Naive thymus-derived CD4-positive, alpha-beta T cell (primary cell): ENCODE data around the gene AKT1S1. TPM values are rescaled to one million over a fixed set of nuclear protein-coding genes. Genes with fewer than 3 reads are reported as not detected.

Experiments
- ATAC-seq: fragments of 150-1000 bp; cut with Tn5 transposase; 2 replicates; pipeline ENCODE4 v1.10.0; 2021; ENCODE audit warnings: mild to moderate bottlenecking, moderate library complexity
- CTCF ChIA-PET: fragments of 350-600 bp; sonication (Branson Sonifier 250); formaldehyde crosslinking; loops from one replicate; lab custom pipeline; 2021; ENCODE audit warnings: antibody characterized with exemption; lab: Charles Lee
- POLR2A ChIA-PET: fragments of 350-600 bp; sonication (Branson Sonifier 250); formaldehyde crosslinking; loops from one replicate; lab custom pipeline; 2021; ENCODE audit warnings: antibody characterized with exemption, inconsistent platforms; lab: Charles Lee
- DNase-seq, 9 donors: peaks; one replicate each; pipeline versions ENCODE4 v3.0.0 to v3.0.0-alpha.2; 2020 to 2022; ENCODE audit warnings: mixed read lengths in 1 of 9
- H3K27ac ChIP-seq: one replicate; pipeline ENCODE4 v1.7.0; 2013; ENCODE audit warnings: mild to moderate bottlenecking, low read depth, low read length, moderate library complexity
- H3K27me3 ChIP-seq, 2 donors: one replicate each; pipeline ENCODE4 v1.7.0; 2013; ENCODE audit warnings: low read length in 2 of 2, mild to moderate bottlenecking in 2 of 2, moderate library complexity in 2 of 2; ENCODE audit not compliant: control insufficient read depth in 2 of 2, insufficient read depth in 2 of 2
- H3K36me3 ChIP-seq, 3 experiments: 1 replicate in 2 of 3; 2 replicates in 1 of 3; pipeline ENCODE4 v1.7.0; 2013; ENCODE audit warnings: low read length in 3 of 3, mild to moderate bottlenecking in 3 of 3, moderate library complexity in 1 of 3; ENCODE audit not compliant: insufficient read depth in 3 of 3, control insufficient read depth in 2 of 3
- H3K4me1 ChIP-seq, 2 donors: one replicate each; pipeline ENCODE4 v1.7.0; 2013; ENCODE audit warnings: low read length in 2 of 2, mild to moderate bottlenecking in 2 of 2, moderate library complexity in 1 of 2; ENCODE audit not compliant: control insufficient read depth in 2 of 2, insufficient read depth in 2 of 2
- H3K4me3 ChIP-seq: 2 replicates; pipeline ENCODE4 v1.7.0; 2013; ENCODE audit warnings: mild to moderate bottlenecking, low read length
- H3K9me3 ChIP-seq, 3 experiments: 1 replicate in 2 of 3; 2 replicates in 1 of 3; pipeline ENCODE4 v1.7.0; 2013; ENCODE audit warnings: low read length in 3 of 3; ENCODE audit not compliant: control insufficient read depth in 2 of 3
- H3K27ac Mint-ChIP-seq, 9 donors: one replicate each; pipeline ENCODE4 v1.8.0; 2020 to 2022; ENCODE audit warnings: mixed read lengths in 9 of 9, mild to moderate bottlenecking in 8 of 9, moderate library complexity in 5 of 9, inconsistent platforms in 2 of 9
- H3K27me3 Mint-ChIP-seq, 5 donors: one replicate each; pipeline ENCODE4 v1.8.0; 2021 to 2022; ENCODE audit warnings: mixed read lengths in 5 of 5, mild to moderate bottlenecking in 1 of 5
- H3K36me3 Mint-ChIP-seq, 5 donors: one replicate each; pipeline ENCODE4 v1.8.0; 2020 to 2022; ENCODE audit warnings: mixed read lengths in 5 of 5, mild to moderate bottlenecking in 3 of 5, inconsistent platforms in 1 of 5
- H3K4me1 Mint-ChIP-seq, 7 donors: one replicate each; pipeline ENCODE4 v1.8.0; 2020 to 2022; ENCODE audit warnings: mixed read lengths in 7 of 7, mild to moderate bottlenecking in 3 of 7, inconsistent platforms in 1 of 7
- H3K4me3 Mint-ChIP-seq, 10 donors: one replicate each; pipeline ENCODE4 v1.8.0; 2020 to 2022; ENCODE audit warnings: mild to moderate bottlenecking in 10 of 10, mixed read lengths in 10 of 10, moderate library complexity in 6 of 10, inconsistent platforms in 2 of 10
- H3K9me3 Mint-ChIP-seq, 11 donors: one replicate each; pipeline ENCODE4 v1.8.0; 2020 to 2022; ENCODE audit warnings: mixed read lengths in 11 of 11, mild to moderate bottlenecking in 4 of 11, inconsistent platforms in 1 of 11, moderate library complexity in 1 of 11
- intact Hi-C, 2 donors: fragments of 100-400 bp; cut with micrococcal nuclease; formaldehyde crosslinking; loops; one replicate each; pipeline ENCODE4 v1.15.1; 2023
- polyA plus RNA-seq, 2 donors: library from polyadenylated mRNA; unstranded; fragments of 300-500 nt; fragmentation: Illumina TruSeq; gene quantifications; one replicate each; pipeline ENCODE4 v1.2.3, GENCODE V29; 2021
- total RNA-seq, 6 experiments: library from RNA in 5 of 6; stranded (reverse) in 5 of 6; gene quantifications; 1 replicate in 5 of 6; 2 replicates in 1 of 6; pipeline ENCODE4 v1.2.3 and lab custom pipeline; 2021 to 2026

AKT1S1 gene
- total and polyA plus RNA-seq, 7 experiments from 2014 or later: 4.7 to 25.7 (median 17.3) TPM

- peaks cover 0 to 10% (median 0%) of the 10 kb centered on the region in 7 donors for H3K4me1 Mint-ChIP-seq
- Histone ChIP-seq H3K27me3 (no peaks in the 10 kb centered on the region), H3K36me3 (peaks cover 0 to 88% (median 6%) of the 10 kb centered on the region in 3 experiments), H3K27ac (no peak overlapping the region), H3K4me1 (no peaks in the 10 kb centered on the region), H3K9me3 (no peaks in the 10 kb centered on the region), H3K4me3 (no peak overlapping the region)
- ChIA-PET CTCF (interaction anchor here (0.5 kb wide), 1 partner anchor 521 kb away, joined by 3 read pairs; no protein-coding TSS in a partner anchor), POLR2A (no interaction called here)
- DNase-seq (no peak), ATAC-seq (no peak)
- peaks cover 5 to 32% (median 22%) of the 10 kb centered on the region in 5 donors for H3K36me3 Mint-ChIP-seq
- no peaks in the 10 kb centered on the region for H3K9me3 Mint-ChIP-seq
- no peak overlapping the region for H3K27ac Mint-ChIP-seq
- H3K27me3 Mint-ChIP-seq: no peaks in the 10 kb centered on the region
- H3K4me3 Mint-ChIP-seq: no peak overlapping the region
- intact Hi-C loops: no loop called here
Observed at GRCh38 chr19:49833599-49833998, 43.6 kb downstream of the AKT1S1 start.

GRCh38 chr19:49832556-49832955, 44.6 kb downstream of the AKT1S1 start:
- H3K27ac Mint-ChIP-seq: peak overlapping the region in 1 of 9 donors; percentile 43
- no peak overlapping the region for H3K4me3 ChIP-seq
- no peak for DNase-seq
- H3K4me1 ChIP-seq: no peaks in the 10 kb centered on the region
- H3K4me1 Mint-ChIP-seq: peaks cover 0 to 10% (median 0%) of the 10 kb centered on the region in 7 donors
- peaks cover 5 to 23% (median 14%) of the 10 kb centered on the region in 5 donors for H3K36me3 Mint-ChIP-seq
- ChIA-PET CTCF (interaction anchor here (0.7 kb wide), 1 partner anchor 1343 kb away, joined by 3 read pairs; no protein-coding TSS in a partner anchor), POLR2A (no interaction called here)
- no peak for ATAC-seq
- no peak overlapping the region for H3K27ac ChIP-seq
- intact Hi-C loops: no loop called here
- H3K36me3 ChIP-seq: peaks cover 0 to 93% (median 6%) of the 10 kb centered on the region in 3 experiments
- no peaks in the 10 kb centered on the region for H3K9me3 Mint-ChIP-seq
- no peaks in the 10 kb centered on the region for H3K9me3 ChIP-seq
- no peaks in the 10 kb centered on the region for H3K27me3 ChIP-seq
- H3K27me3 Mint-ChIP-seq: no peaks in the 10 kb centered on the region
- H3K4me3 Mint-ChIP-seq: peak overlapping the region in 1 of 10 donors; percentile 23

- POLR2A ChIA-PET: interaction anchor here (0.6 to 1.1 kb wide), 2 partner anchors 27 to 34 kb away, joined by 4 to 5 read pairs; no protein-coding TSS in a partner anchor
- H3K36me3 ChIP-seq: peaks cover 0 to 93% (median 6%) of the 10 kb centered on the region in 3 experiments
- peaks cover 5 to 22% (median 13%) of the 10 kb centered on the region in 5 donors for H3K36me3 Mint-ChIP-seq
Observed at GRCh38 chr19:49831592-49831991, 45.6 kb downstream of the AKT1S1 start.

GRCh38 chr19:49830766-49831165, 46.4 kb downstream of the AKT1S1 start:
- Mint-ChIP-seq H3K27me3 (no peaks in the 10 kb centered on the region), H3K27ac (no peak overlapping the region), H3K36me3 (peaks cover 5 to 24% (median 13%) of the 10 kb centered on the region in 5 donors), H3K4me1 (peaks cover 0 to 12% (median 5%) of the 10 kb centered on the region in 7 donors), H3K4me3 (no peak overlapping the region), H3K9me3 (no peaks in the 10 kb centered on the region)
- Histone ChIP-seq H3K9me3 (no peaks in the 10 kb centered on the region), H3K27ac (no peak overlapping the region), H3K27me3 (no peaks in the 10 kb centered on the region), H3K4me3 (no peak overlapping the region), H3K36me3 (peaks cover 0 to 88% (median 6%) of the 10 kb centered on the region in 3 experiments), H3K4me1 (no peaks in the 10 kb centered on the region)
- POLR2A ChIA-PET: interaction anchor here (0.8 to 1.1 kb wide), 2 partner anchors 12 to 28 kb away, joined by 3 to 5 read pairs; no protein-coding TSS in a partner anchor
- ATAC-seq (no peak), DNase-seq (no peak)
- intact Hi-C loops: no loop called here
- CTCF ChIA-PET: interaction anchor here (0.5 kb wide), 1 partner anchor 113 kb away, joined by 3 read pairs; no protein-coding TSS in a partner anchor

More at GRCh38 chr19:49831592-49831991, 45.6 kb downstream of the AKT1S1 start:
- Mint-ChIP-seq H3K27me3 (no peaks in the 10 kb centered on the region), H3K4me1 (peaks cover 0 to 10% (median under 1%) of the 10 kb centered on the region in 7 donors), H3K27ac (peak overlapping the region in 1 of 9 donors; percentile 82), H3K4me3 (no peak overlapping the region), H3K9me3 (no peaks in the 10 kb centered on the region)
- Histone ChIP-seq H3K4me3 (no peak overlapping the region), H3K4me1 (no peaks in the 10 kb centered on the region), H3K9me3 (no peaks in the 10 kb centered on the region), H3K27ac (no peak overlapping the region), H3K27me3 (no peaks in the 10 kb centered on the region)
- CTCF ChIA-PET: interaction anchor here (0.5 kb wide), 1 partner anchor 27 kb away, joined by 3 read pairs; no protein-coding TSS in a partner anchor
- intact Hi-C loops: no loop called here
- DNase-seq: no peak
- no peak for ATAC-seq

GRCh38 chr19:49829721-49830120, 47.4 kb downstream of the AKT1S1 start:
- no peaks in the 10 kb centered on the region for H3K27me3 Mint-ChIP-seq

GRCh38 chr19:49829200-49829599, 48.0 kb downstream of the AKT1S1 start:
- ATAC-seq (no peak), DNase-seq (no peak)
- no peaks in the 10 kb centered on the region for H3K9me3 ChIP-seq
- no peaks in the 10 kb centered on the region for H3K27me3 Mint-ChIP-seq
- intact Hi-C loops: no loop called here
- no peak overlapping the region for H3K4me3 Mint-ChIP-seq
- no peak overlapping the region for H3K27ac ChIP-seq
- H3K9me3 Mint-ChIP-seq: no peaks in the 10 kb centered on the region
- no peak overlapping the region for H3K4me3 ChIP-seq
- CTCF ChIA-PET: no interaction called here
- H3K4me1 ChIP-seq: no peaks in the 10 kb centered on the region
- H3K36me3 ChIP-seq: peaks cover 0 to 77% (median 6%) of the 10 kb centered on the region in 3 experiments
- POLR2A ChIA-PET: no interaction called here
- H3K36me3 Mint-ChIP-seq: peaks cover 0 to 18% (median 11%) of the 10 kb centered on the region in 5 donors
- no peak overlapping the region for H3K27ac Mint-ChIP-seq
- peaks cover 0 to 11% (median 5%) of the 10 kb centered on the region in 7 donors for H3K4me1 Mint-ChIP-seq
- no peaks in the 10 kb centered on the region for H3K27me3 ChIP-seq

More at GRCh38 chr19:49829721-49830120, 47.4 kb downstream of the AKT1S1 start:
- Mint-ChIP-seq H3K9me3 (no peaks in the 10 kb centered on the region), H3K27ac (no peak overlapping the region), H3K36me3 (peaks cover 4 to 22% (median 11%) of the 10 kb centered on the region in 5 donors), H3K4me1 (peaks cover 0 to 12% (median 5%) of the 10 kb centered on the region in 7 donors), H3K4me3 (no peak overlapping the region)
- ATAC-seq (no peak), DNase-seq (no peak)
- H3K27me3 ChIP-seq: no peaks in the 10 kb centered on the region
- H3K4me1 ChIP-seq: no peaks in the 10 kb centered on the region
- CTCF ChIA-PET: no interaction called here
- no peak overlapping the region for H3K4me3 ChIP-seq
- POLR2A ChIA-PET: no interaction called here
- peaks cover 0 to 78% (median 6%) of the 10 kb centered on the region in 3 experiments for H3K36me3 ChIP-seq
- intact Hi-C loops: no loop called here
- H3K9me3 ChIP-seq: no peaks in the 10 kb centered on the region
- no peak overlapping the region for H3K27ac ChIP-seq
